Erythroblast (primary cell): ENCODE results near the gene WIZ.

Experiments
- GATA1 ChIP-seq: IDR thresholded peaks from 2 replicates; pipeline ENCODE4 v1.6.1; 2011; ENCODE audit warnings: low read depth, mild to moderate bottlenecking, control low read depth, low read length, moderate library complexity
- POLR2A ChIP-seq: IDR thresholded peaks from 2 replicates; pipeline ENCODE4 v1.6.1; 2011; ENCODE audit warnings: mild to moderate bottlenecking, low read length

GRCh38 chr19:15453091-15453578, 3.4 kb upstream of the WIZ start:
- no peak for TF ChIP-seq POLR2A
- no peak for TF ChIP-seq GATA1
